Activated T-cell treated with anti-CD3 and anti-CD28 coated beads for 48 hours (primary cell): ENCODE data around the gene MED20.
A peak's percentile ranks its signal among the peaks of the same experiment; 100 is the strongest.

Experiments used
- DNase-seq: peaks from one replicate; pipeline ENCODE4 v3.0.0-alpha.2; 2020; ENCODE audit warnings: low read depth

MED20 gene

GRCh38 chr6:41914343-41914742 is 6.6 kb downstream of the MED20 start:
- no peak for DNase-seq

GRCh38 chr6:41909727-41910126 is 11.2 kb downstream of the MED20 start:
- no peak for DNase-seq

GRCh38 chr6:41901882-41902519 is 18.9 kb downstream of the MED20 start:
- peak; percentile 35 for DNase-seq

DNA sequence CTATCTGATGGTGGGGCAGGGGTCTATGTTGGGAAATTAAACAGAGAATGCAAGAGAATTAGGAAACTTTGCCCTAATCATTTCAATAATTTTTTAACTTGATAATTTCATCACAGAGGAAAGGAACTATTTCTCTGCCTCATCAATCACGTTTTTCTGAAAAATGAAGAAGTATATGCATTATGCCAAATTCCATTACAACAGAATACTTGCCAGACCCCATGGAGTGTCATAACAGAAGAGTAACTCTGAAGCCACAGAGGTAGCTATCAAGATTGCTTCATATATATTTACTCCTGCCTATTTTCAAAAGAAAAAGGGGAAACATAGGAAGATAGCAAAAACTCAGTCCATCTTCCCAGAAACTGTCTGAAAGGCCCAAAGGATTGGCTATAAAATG is 20.1 kb downstream of the MED20 start:
- DNase-seq, result no peak

DNA sequence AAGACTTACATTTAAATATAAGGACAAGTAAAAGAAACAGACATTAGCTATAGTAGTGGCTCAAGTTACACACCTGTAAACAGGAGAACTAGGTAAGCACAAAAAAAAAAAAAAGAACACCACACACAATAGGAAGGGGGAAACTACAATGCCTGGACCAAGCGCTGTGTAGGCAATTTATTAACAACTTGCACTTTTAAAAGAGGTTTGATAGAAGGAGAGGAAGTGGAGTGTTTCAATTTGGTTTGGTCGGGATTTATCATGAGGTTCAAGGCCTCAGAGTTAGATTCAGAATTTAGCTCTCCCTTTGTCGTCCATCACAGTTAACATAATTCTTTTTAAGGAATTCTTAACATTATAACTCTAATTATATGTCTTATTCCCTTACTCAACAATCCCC is 24.7 kb downstream of the MED20 start:
- no peak for DNase-seq

DNA sequence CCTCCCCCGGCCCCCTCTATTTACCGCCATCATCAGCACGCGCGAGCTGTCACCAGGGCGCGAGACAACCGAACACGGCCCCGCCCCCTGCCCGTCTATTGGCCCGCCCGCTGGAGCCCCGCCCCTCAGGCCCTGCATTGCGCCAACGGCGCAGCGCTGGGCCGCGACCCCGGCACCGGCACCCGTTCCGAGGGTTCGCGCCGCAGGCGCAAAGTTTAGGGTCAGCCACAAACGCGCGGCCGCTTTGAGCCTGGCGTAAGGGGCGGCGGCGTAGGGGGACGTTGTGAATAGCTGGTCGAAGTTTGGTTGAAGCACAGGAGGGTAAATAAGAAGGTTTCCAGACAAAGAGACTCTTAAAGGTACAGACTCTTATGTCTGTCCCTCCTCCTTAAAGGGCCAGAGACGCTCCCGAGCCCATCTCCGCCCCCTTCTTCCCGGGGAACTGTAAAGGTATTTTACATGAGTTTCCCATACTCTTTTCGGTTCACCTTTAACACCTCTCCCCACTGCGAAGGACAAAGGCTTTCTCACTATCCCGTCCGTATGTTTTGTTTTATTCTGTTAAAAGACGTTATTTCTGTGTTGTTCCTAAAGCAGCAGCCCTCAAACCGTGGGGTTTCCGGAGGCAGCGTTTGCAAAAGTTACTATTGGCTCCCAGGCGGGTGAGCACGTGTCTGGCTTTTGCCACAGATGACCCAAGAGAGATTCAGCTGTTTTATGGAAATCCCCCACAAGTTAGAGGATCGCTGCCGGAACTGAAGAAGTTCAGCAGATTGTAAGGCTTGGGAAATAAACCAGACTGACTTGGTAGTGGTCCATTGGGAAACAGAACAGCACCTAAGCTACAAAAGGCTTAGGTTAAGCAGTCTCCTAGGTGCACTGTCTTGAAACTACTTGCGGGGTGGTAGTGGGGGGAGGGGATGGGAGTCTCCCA is 25.4 kb downstream of the MED20 start, which contains the start of gene USP49:
Gene USP49, minus strand, starts transcription at position 76 of the 934 bp plus-strand sequence. CDS start 88,392 bp downstream, outside the sequence.
- peak; percentile 93 for DNase-seq

GRCh38 chr6:41894366-41895299 is 26.3 kb downstream of the MED20 start:
- DNase-seq, result no peak

DNA sequence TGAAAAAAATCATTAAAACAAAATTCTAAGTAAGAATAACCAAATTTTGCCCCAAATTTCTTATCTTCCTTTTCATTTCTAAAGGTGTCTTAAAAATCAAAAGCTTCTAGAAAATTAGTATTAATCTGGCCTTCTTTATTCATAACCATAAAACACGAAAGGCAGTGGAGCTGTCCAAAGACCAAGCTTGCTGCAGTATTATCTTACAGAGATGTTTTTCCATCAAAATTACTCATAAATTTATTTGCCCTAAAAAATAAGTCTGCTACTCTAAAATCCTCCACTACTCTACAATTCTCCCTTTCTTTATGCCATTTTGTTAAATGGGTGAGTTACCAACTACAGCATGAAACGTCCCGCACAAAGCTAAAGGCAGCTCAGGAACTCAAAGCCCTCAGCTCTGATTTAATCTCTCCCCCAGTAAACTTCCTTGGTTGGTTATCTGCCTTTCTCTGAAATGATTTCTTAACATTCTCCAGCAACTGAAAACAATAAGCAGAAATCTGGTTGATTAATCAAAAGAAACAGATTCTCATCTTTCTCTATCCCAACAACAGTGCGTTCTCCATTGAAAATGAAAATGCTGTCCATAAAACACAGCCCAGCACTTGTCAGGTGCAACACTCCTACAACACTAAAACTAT is 27.9 kb downstream of the MED20 start:
- DNase-seq, result no peak

DNA sequence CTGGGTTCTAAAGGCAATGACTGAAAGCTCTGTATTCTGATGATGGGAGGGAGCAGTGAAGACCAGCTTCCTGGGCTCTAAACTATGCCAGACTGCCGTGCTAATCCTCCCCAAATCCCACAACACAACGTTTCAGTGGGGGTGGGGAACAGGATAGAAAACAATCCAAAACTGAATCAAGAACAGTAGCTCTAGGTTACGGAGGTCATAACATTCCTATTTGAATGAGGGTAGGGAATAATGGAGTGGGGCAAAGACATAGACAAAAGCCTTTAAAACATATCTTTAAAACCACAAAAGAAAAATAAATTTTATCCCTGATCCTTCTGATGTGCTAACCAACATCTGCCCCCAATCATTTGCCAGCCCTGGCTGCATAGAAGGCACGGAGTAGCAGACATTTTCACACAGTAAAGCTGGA is 33.6 kb downstream of the MED20 start:
- no peak for DNase-seq

- DNase-seq, result no peak
Observed at GRCh38 chr6:41885930-41886329, 35.0 kb downstream of the MED20 start.

GRCh38 chr6:41884957-41885356 is 36.0 kb downstream of the MED20 start:
- DNase-seq, result no peak

- DNase-seq, result no peak
Observed at GRCh38 chr6:41881506-41881905, 39.4 kb downstream of the MED20 start.

DNA sequence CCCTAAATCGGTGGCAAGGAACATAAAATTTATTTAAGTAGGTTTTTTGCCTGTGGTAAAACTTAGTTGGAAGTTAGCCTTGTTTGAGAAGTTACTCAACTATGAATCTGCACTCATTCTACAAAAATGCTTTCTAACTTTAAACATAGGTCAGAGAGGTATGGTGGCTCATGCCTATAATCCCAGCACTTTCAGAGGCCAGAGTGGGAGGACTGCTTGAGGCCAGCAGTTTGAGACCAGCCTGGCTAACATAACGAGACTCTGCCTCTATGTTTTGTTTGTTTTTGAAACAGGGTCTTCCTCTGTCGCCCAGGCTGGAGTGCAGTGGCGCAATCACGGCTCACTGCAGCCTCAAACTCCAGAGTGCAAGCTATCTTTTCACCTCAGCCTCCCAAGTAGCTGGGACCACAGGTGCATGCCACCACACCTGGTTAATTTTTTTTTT is 42.0 kb downstream of the MED20 start:
- no peak for DNase-seq

DNA sequence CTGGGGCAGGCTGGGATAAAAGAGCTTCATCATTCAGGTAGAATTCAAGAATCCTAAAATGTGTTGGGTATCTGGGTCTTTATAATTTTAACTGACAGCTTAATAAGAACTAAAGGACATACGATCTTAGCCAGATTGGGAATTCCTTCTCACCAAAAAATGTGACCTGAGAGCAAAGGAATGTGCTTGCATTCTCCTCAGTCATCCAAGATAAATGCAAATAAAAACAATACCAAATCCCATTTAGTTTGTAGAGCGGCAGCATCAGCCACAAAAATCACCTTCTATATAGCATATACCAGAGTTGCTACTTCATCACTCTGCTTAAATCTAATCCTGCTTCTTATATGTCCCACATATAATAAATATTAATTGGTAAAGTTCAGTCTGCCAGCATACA is 42.7 kb downstream of the MED20 start:
- DNase-seq, result no peak

- DNase-seq, result no peak
Observed at GRCh38 chr6:41877051-41877680, 43.8 kb downstream of the MED20 start.

DNA sequence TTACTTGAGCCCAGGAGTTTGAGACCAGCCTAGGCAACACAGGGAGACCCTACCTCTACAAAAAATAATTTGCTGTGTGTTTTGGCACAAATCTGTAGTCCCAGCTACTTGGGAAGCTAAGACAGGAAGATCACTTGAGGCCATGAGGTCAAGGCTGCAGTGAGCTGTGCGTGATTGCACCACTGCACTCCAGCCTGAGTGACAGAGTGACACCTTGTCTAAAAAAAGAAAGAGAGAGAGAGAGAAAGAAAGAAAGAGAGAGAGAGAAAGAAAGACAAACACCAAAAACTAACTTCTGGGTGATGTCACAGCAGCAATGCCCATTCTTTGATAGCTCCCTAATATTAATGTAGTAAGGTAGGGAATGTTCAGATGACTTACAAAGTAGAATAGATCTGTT is 46.2 kb downstream of the MED20 start:
- no peak for DNase-seq

DNA sequence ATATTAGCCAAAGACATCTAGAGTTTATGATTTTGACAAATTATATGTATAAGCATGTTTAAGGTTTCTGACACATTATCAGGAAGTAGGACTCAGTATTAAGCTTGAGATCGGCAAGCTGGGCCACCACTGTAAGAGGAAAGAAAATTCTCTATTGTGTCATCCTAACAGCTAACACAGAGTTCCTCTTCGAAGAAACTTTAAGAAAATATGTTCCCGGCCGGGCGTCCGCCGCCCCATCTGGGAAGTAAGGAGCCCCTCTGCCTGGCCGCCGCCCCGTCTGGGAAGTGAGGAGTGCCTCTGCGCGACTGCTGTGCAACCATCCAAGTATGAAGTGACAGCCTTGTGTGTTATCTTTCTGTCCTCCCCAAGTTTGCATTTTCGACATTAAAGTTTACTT is 48.8 kb downstream of the MED20 start:
- DNase-seq, result no peak

- no peak for DNase-seq
Observed at GRCh38 chr6:41871691-41872090, 49.2 kb downstream of the MED20 start.

DNA sequence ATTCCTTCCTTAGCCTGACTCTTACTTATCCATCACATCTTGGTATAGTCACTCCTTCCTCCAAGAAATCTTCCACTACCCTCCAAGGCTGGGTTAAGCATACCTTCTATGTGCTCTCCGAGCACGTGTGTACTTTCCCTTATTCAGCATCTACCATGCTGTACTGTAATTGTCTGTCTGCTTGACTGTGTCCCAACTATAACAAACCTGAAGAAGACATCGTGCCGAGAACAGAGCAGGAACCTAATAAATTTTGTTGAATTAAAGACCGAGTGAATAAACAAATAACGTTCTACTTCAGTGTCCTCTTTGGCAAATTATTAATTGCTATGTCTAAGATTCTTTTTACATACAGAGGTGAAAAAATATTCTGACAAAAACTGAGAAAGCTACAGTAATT is 61.6 kb downstream of the MED20 start:
- DNase-seq, result no peak

GRCh38 chr6:41858703-41859102 is 62.2 kb downstream of the MED20 start:
- no peak for DNase-seq
